Stimulated activated CD8-positive, alpha-beta memory T cell treated with anti-CD3 and anti-CD28 coated beads, Interleukin-2, amount 100 ng/mL, for 48 hours (primary cell): ENCODE measurements around the gene INSL3.
"Not testable (repeated sequence)": the region's sequence is repeated elsewhere in the genome, so short reads cannot be mapped to it uniquely, and the experiment has no call there.

Experiments
- DNase-seq, 2 donors: peaks; one replicate each; pipeline ENCODE4 v3.0.0-alpha.2; 2020; ENCODE audit warnings: low read depth in 2 of 2

INSL3 gene

DNA sequence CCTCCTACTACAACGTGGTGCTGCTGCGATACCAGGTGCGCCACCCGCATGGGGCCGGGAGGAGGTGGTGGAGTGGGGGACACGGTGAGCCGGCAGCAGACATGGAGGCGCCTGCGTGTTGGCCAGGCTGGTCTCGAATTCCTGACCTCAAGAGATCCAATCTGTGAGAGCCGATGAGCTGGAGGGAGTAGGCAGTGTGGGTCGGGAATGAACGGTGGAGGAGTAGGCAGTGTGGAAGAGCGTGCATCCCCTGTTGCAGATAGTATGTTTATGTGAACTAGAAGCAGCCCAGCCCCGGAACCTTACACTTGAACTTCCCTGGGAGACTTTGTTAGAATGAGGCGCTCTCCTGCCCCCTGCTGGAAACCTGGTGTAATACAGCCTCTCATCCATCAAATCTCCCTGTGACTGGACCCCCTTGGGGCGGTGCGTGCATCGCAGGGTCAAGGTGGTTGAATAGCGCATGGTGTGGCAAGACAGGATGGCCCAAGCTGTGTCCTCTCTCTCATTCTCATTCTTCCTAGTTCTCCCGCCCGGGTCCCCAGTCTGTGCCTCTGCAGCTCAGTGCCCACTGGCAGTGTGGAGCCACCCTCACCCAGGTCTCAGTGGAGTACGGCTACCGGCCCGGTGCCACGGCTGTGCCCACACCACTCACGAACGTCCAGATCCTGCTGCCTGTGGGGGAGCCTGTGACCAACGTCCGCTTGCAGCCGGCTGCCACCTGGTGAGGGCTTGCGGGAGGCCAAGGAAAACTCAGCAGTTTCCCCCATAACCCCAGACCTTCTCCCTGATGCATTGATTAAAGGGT is 36.9 kb downstream of the INSL3 start:
- DNase-seq, result peak; percentile 43 to 69

GRCh38 chr19:17783721-17784120 is 37.6 kb downstream of the INSL3 start:
- DNase-seq, result not testable (repeated sequence)

GRCh38 chr19:17780781-17781180 is 40.5 kb downstream of the INSL3 start:
- no peak for DNase-seq

DNA sequence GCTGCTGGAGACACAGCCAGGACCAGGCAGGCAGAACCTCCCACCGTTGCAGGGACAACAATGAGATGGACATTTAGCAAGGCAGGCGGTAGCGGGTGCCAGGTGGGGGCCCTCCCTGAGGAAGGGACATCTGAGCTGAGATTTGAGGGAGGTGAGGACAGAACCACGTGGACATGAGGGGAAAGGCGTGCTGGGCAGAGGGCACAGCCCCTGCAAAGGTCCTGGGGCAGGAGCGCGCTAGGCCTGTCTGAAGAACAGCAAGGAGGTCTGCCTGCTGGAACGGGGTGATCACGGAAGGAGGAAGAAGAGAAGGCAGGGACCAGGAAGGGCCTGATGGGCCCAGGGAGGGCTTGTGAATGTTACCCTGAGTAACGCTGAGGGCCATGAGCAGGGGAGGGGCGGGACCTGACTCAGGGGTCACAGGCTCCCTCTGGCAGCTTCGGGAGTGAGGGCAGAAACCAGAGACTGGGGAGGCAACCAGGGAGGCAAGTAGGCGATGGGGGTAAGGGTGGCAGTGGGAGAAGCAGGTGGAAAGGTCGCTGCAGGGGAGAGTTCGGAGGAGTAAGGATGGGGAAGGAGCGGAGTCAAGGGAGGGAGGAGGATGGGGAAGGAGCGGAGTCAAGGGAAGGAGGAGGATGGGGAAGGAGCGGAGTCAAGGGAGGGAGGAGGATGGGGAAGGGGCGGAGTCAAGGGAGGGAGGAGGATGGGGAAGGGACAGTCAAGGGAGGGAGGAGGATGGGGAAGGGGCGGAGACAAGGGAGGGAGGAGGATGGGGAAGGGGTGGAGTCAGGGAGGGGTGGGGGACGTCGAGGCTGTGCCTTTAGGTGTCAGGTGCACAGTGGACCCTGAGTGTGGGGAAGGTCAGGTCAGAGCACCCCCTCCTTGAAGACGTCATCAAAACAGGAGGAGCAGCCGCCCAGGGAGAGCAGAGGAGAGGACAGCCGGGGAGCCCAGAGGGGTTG is 42.1 kb downstream of the INSL3 start:
- DNase-seq, result no peak

- peak; percentile 54 to 66 for DNase-seq
Observed at GRCh38 chr19:17778251-17778967, 42.9 kb downstream of the INSL3 start.

DNA sequence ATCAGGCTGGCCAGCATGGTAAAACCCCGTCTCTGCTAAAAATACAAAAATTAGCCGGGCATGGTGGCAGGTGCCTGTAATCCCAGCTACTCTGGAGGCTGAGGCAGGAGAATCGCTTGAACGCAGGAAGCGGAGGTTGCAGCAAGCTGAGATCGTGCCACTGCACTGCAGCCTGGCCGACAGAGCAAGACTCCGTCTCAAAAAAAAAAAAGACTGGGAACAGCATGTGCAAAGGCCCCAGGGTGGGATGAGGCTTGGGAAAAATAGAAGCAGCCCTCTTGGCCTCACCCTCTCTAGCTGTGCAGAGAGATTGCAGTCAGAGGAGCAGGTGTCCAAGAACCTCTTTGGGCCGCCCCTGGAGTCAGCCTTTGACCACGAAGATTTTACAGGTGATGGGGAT is 43.5 kb downstream of the INSL3 start:
- DNase-seq, result not testable (repeated sequence)

DNA sequence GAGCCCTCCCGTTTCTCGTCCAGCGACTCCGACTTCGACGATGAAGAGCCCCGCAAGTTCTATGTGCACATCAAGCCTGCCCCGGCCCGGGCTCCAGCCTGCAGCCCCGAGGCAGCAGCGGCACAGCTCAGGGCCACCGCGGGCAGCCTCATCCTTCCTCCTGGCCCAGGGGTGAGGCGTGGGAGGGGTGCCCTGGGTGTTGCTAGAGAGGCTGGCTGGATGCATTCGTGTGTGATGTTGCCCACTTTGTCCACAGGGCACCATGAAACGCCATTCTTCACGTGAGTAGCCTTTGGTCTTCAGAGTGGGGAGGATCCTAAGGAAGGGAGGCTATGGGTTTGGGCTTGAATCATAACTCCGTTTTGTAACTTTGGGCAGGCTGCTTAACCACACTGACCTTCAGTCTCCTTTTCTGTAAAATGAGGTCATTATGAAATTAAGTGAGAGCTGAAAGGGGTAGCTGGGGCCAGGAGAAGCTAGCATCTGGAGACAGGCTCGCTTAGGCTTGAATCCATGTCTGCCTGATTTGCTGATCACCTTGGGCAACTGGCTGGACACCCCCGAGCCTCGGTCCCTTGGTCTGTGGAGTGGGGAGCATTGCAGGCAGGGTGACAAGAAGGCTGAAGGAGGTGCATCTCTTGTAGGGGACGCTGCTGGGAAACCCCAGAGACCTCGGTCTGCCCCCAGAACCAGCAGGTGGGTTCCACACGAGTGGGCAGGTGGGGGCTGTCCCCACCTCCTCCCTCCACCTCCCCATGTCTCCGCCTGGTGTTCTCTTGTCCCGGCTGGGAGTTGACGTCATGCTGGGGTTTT is 45.1 kb downstream of the INSL3 start:
- DNase-seq, result no peak

GRCh38 chr19:17775245-17775927 is 45.9 kb downstream of the INSL3 start:
- DNase-seq, result peak in 1 of 2 donors; percentile 23

DNA sequence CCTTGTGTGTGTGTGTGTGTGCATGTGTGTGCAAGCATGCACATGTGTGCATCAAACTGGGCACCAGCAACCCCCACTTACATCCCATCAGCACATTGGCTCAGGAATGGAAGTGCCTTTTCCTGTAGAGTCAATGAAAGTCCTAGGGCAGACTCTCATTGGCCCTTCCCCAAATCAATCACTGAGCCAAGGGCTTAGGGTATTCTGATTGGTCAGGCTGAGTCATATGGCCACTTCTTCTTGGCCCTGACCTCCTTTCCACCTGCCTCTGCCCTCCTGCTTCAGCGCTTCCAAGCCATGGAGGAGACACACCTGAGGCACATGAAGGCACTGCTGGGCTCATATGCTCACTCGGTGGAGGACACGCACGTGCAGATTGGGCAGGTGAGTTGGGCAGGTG is 49.1 kb downstream of the INSL3 start:
- DNase-seq, result no peak

GRCh38 chr19:17770613-17771012 is 50.7 kb downstream of the INSL3 start:
- DNase-seq, result no peak

GRCh38 chr19:17767559-17767958 is 53.8 kb downstream of the INSL3 start:
- DNase-seq, result no peak

GRCh38 chr19:17766543-17767131 is 54.7 kb downstream of the INSL3 start:
- DNase-seq, result no peak
